Measurements from ENCODE around the gene AGMAT.
A peak's percentile ranks its signal among the peaks of the same experiment; 100 is the strongest.

Gene AGMAT

GRCh38 chr1:15616373-15617172 lies 31.7 kb upstream of the AGMAT start:
- Histone ChIP-seq H3K9me2 (replicated peaks; ENCODE audit: insufficient read depth, low read length) (no peaks in the 10 kb centered on the region), H3K27me3 (ENCODE audit: low read length) (no peaks in the 10 kb centered on the region), H3K79me2 (ENCODE audit: insufficient read depth, low read length) (peaks cover 42% of the 10 kb centered on the region), H3F3A (ENCODE audit: insufficient read depth) (peaks cover 11% of the 10 kb centered on the region), H2AFZ (ENCODE audit: low read depth, low read length, severe bottlenecking) (peak overlapping the region; percentile 83), H4K20me1 (ENCODE audit: low read depth, low read length) (peaks cover 8% of the 10 kb centered on the region; the same call in 1 of the 2 replicates), H3K9me3 (ENCODE audit: insufficient read depth, low read length) (no peaks in the 10 kb centered on the region), H3K9ac (ENCODE audit: low read length) (peak overlapping the region; percentile 94), H3K36me3 (ENCODE audit: low read length) (no peaks in the 10 kb centered on the region), H3K4me3 (ENCODE audit: insufficient read depth, low read length, poor library complexity, severe bottlenecking) (peak overlapping the region; percentile 67), H3K4me2 (ENCODE audit: low read depth, low read length, poor library complexity, severe bottlenecking) (peak overlapping the region; percentile 65), H3K27ac (ENCODE audit: low read depth, low read length) (no peak overlapping the region)
- TF ChIP-seq CTCF (IDR thresholded peaks at IDR 0.05; ENCODE audit: insufficient read depth, low read length, poor library complexity, severe bottlenecking) (no peak), EZH2phosphoT487 (conservative IDR thresholded peaks at IDR 0.05; ENCODE audit: low read length) (no peak)

- H4K20me1 ChIP-seq (ENCODE audit: low read depth, low read length), result no peaks in the 10 kb centered on the region
- H3F3A ChIP-seq (ENCODE audit: insufficient read depth), result no peaks in the 10 kb centered on the region
- H3K36me3 ChIP-seq (ENCODE audit: low read length), result no peaks in the 10 kb centered on the region
- no peak overlapping the region for H3K4me3 ChIP-seq (ENCODE audit: insufficient read depth, low read length, poor library complexity, severe bottlenecking)
- no peak overlapping the region for H3K4me2 ChIP-seq (ENCODE audit: low read depth, low read length, poor library complexity, severe bottlenecking)
- no peak for TF ChIP-seq CTCF (IDR thresholded peaks at IDR 0.05; ENCODE audit: insufficient read depth, low read length, poor library complexity, severe bottlenecking)
- TF ChIP-seq EZH2phosphoT487 (conservative IDR thresholded peaks at IDR 0.05; ENCODE audit: low read length), result no peak
- H3K9me3 ChIP-seq (ENCODE audit: insufficient read depth, low read length), result no peaks in the 10 kb centered on the region
- H3K9ac ChIP-seq (ENCODE audit: low read length), result no peak overlapping the region
- H2AFZ ChIP-seq (ENCODE audit: low read depth, low read length, severe bottlenecking), result no peak overlapping the region
- H3K9me2 ChIP-seq (replicated peaks; ENCODE audit: insufficient read depth, low read length), result no peaks in the 10 kb centered on the region
- H3K79me2 ChIP-seq (ENCODE audit: insufficient read depth, low read length), result no peaks in the 10 kb centered on the region
- H3K27ac ChIP-seq (ENCODE audit: low read depth, low read length), result no peak overlapping the region
- H3K27me3 ChIP-seq (ENCODE audit: low read length), result no peaks in the 10 kb centered on the region
Measured at GRCh38 chr1:15610167-15610566, 25.3 kb upstream of the AGMAT start.

- no peak overlapping the region for H3K9ac ChIP-seq (ENCODE audit: low read length)
- H4K20me1 ChIP-seq (ENCODE audit: low read depth, low read length), result no peaks in the 10 kb centered on the region
- no peak overlapping the region for H3K27ac ChIP-seq (ENCODE audit: low read depth, low read length)
- no peak overlapping the region for H2AFZ ChIP-seq (ENCODE audit: low read depth, low read length, severe bottlenecking)
- H3K9me3 ChIP-seq (ENCODE audit: insufficient read depth, low read length), result no peaks in the 10 kb centered on the region
- H3K4me3 ChIP-seq (ENCODE audit: insufficient read depth, low read length, poor library complexity, severe bottlenecking), result no peak overlapping the region
- H3F3A ChIP-seq (ENCODE audit: insufficient read depth), result no peaks in the 10 kb centered on the region
- H3K9me2 ChIP-seq (replicated peaks; ENCODE audit: insufficient read depth, low read length), result no peaks in the 10 kb centered on the region
- H3K36me3 ChIP-seq (ENCODE audit: low read length), result no peaks in the 10 kb centered on the region
- H3K4me2 ChIP-seq (ENCODE audit: low read depth, low read length, poor library complexity, severe bottlenecking), result no peak overlapping the region
- H3K79me2 ChIP-seq (ENCODE audit: insufficient read depth, low read length), result no peaks in the 10 kb centered on the region
- TF ChIP-seq EZH2phosphoT487 (conservative IDR thresholded peaks at IDR 0.05; ENCODE audit: low read length) (no peak), CTCF (IDR thresholded peaks at IDR 0.05; ENCODE audit: insufficient read depth, low read length, poor library complexity, severe bottlenecking) (no peak)
- no peaks in the 10 kb centered on the region for H3K27me3 ChIP-seq (ENCODE audit: low read length)
Measured at GRCh38 chr1:15609631-15610030, 24.8 kb upstream of the AGMAT start.

Data from SU-DHL-6 (cell line).